Erythroblast (primary cell): ENCODE data around the gene TXNDC8.

Source experiments
- DNase-seq, 2 experiments: peaks; one replicate each; lab custom pipeline; 2025; lab: John Stamatoyannopoulos, UW
- GATA1 ChIP-seq: IDR thresholded peaks from 2 replicates; pipeline ENCODE4 v1.6.1; 2011; ENCODE audit warnings: low read depth, mild to moderate bottlenecking, control low read depth, low read length, moderate library complexity
- POLR2A ChIP-seq: IDR thresholded peaks from 2 replicates; pipeline ENCODE4 v1.6.1; 2011; ENCODE audit warnings: mild to moderate bottlenecking, low read length

Gene TXNDC8

DNA sequence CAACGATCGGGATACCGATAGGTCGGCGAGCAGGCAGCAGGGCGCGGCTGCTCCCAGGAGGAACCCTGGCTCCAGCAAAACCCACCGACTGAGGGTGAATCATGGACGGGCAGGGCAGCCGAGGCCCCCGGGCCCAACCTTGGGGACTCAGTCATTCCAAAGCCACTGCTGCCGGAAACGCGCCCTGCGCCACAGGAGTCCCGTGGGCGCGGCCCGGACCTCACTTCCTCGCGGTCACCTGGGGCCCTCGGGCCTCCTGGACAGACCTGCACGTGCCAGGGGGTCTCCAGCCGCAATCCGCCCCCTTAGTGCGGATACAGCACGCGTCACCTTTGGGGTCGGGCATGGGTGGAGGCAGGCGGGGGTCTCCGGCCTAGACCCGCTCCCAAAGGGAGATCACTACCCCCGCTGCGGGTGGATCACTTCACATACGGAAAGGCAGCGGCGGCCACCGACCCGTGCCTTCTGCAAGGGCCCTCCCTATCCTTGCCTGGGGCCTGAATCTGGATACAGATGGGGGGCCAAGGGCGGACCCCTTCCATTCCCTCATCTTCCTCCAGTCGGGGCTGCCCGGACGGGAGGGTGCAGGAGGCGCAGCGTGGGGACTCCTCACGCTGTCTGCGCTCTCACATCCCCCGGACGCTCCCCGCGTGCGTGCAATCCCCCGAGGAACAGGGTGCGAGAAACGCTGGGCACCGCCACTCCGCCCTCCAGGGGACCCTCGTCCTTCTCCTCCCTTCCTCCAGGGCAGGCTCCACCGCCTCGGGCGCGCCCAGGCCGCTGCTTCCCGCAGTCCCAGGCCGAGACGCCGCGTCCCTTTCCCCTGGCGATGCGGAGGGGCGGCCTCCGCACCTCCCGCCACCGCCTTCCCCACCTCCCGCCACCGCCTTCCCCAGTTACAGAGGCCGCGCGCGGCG lies 81.9 kb downstream of the TXNDC8 start:
- peak; percentile 63 to 73 for DNase-seq
- TF ChIP-seq GATA1 (no peak), POLR2A (no peak)

- DNase-seq: peak; percentile 43 to 67
- no peak for TF ChIP-seq POLR2A
- TF ChIP-seq GATA1: no peak
Observed at GRCh38 chr9:110255034-110255462, 82.6 kb downstream of the TXNDC8 start.

DNA sequence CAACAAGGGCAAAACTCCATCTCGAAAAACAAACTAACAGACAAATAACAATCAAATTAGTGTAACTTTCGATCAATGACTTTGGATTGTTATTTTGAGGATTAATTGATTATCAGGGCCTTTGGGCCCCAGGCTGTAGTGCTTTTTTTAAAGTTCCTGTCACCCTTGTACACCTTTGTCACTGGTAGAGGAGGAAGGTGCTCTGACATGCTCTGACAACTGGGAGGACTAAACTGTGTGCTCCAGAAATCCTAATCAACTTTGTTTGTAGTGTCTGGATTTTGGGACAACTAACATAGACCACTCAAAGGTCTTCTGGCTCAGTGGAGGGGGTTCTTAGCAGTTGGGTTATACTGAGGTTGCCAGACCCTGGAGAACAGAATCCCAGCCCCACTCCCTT lies 83.2 kb downstream of the TXNDC8 start:
- DNase-seq: peak in 1 of 2 experiments; percentile 40
- no peak for TF ChIP-seq POLR2A
